ENCODE measurements around the gene ATP10A.

Gene ATP10A

GRCh38 chr15:25683911-25684310, 179.2 kb downstream of the ATP10A start:
- Histone ChIP-seq H3K9me2 (ENCODE audit: low read depth, low read length) (no peaks in the 10 kb centered on the region), H3K9ac (ENCODE audit: low read length) (no peak overlapping the region), H3K9me3 (ENCODE audit: low read length) (no peaks in the 10 kb centered on the region), H2AFZ (ENCODE audit: low read length) (no peak overlapping the region), H3K36me3 (ENCODE audit: insufficient read depth, low read length) (no peaks in the 10 kb centered on the region), H3K79me2 (ENCODE audit: insufficient read depth, low read length) (no peaks in the 10 kb centered on the region), H3F3A (ENCODE audit: insufficient read depth, low read length) (no peaks in the 10 kb centered on the region), H3K4me3 (ENCODE audit: low read depth, low read length, poor library complexity, severe bottlenecking) (no peak overlapping the region), H3K4me1 (ENCODE audit: insufficient read depth, low read length, severe bottlenecking) (no peaks in the 10 kb centered on the region), H3K27ac (ENCODE audit: low read depth, low read length, poor library complexity, severe bottlenecking) (no peak overlapping the region), H3K27me3 (ENCODE audit: insufficient read depth, low read length) (no peaks in the 10 kb centered on the region), H4K20me1 (ENCODE audit: insufficient read depth, low read length) (no peaks in the 10 kb centered on the region), H3K4me2 (ENCODE audit: low read length) (no peak overlapping the region)
- TF ChIP-seq EZH2 (IDR thresholded peaks at IDR 0.05; ENCODE audit: borderline replicate concordance, low read length): no peak
- TF ChIP-seq CTCF (IDR thresholded peaks at IDR 0.05; ENCODE audit: low read length): no peak

- Histone ChIP-seq H3K4me1 (ENCODE audit: insufficient read depth, low read length, severe bottlenecking) (no peaks in the 10 kb centered on the region), H3F3A (ENCODE audit: insufficient read depth, low read length) (no peaks in the 10 kb centered on the region), H3K9ac (ENCODE audit: low read length) (no peak overlapping the region), H3K4me3 (ENCODE audit: low read depth, low read length, poor library complexity, severe bottlenecking) (no peak overlapping the region), H3K27me3 (ENCODE audit: insufficient read depth, low read length) (no peaks in the 10 kb centered on the region), H3K9me2 (ENCODE audit: low read depth, low read length) (no peaks in the 10 kb centered on the region), H3K9me3 (ENCODE audit: low read length) (no peaks in the 10 kb centered on the region), H3K4me2 (ENCODE audit: low read length) (no peak overlapping the region), H3K27ac (ENCODE audit: low read depth, low read length, poor library complexity, severe bottlenecking) (no peak overlapping the region), H2AFZ (ENCODE audit: low read length) (no peak overlapping the region), H3K36me3 (ENCODE audit: insufficient read depth, low read length) (no peaks in the 10 kb centered on the region), H4K20me1 (ENCODE audit: insufficient read depth, low read length) (no peaks in the 10 kb centered on the region), H3K79me2 (ENCODE audit: insufficient read depth, low read length) (no peaks in the 10 kb centered on the region)
- TF ChIP-seq CTCF (IDR thresholded peaks at IDR 0.05; ENCODE audit: low read length): no peak
- TF ChIP-seq EZH2 (IDR thresholded peaks at IDR 0.05; ENCODE audit: borderline replicate concordance, low read length): no peak
Observed at GRCh38 chr15:25683415-25683814, 179.7 kb downstream of the ATP10A start.

- H3K4me3 ChIP-seq (ENCODE audit: low read depth, low read length, poor library complexity, severe bottlenecking): no peak overlapping the region
- no peak overlapping the region for H2AFZ ChIP-seq (ENCODE audit: low read length)
- no peak overlapping the region for H3K4me2 ChIP-seq (ENCODE audit: low read length)
- H3F3A ChIP-seq (ENCODE audit: insufficient read depth, low read length): no peaks in the 10 kb centered on the region
- no peaks in the 10 kb centered on the region for H3K9me2 ChIP-seq (ENCODE audit: low read depth, low read length)
- H3K4me1 ChIP-seq (ENCODE audit: insufficient read depth, low read length, severe bottlenecking): no peaks in the 10 kb centered on the region
- H3K36me3 ChIP-seq (ENCODE audit: insufficient read depth, low read length): no peaks in the 10 kb centered on the region
- no peaks in the 10 kb centered on the region for H3K9me3 ChIP-seq (ENCODE audit: low read length)
- TF ChIP-seq EZH2 (IDR thresholded peaks at IDR 0.05; ENCODE audit: borderline replicate concordance, low read length) (no peak), CTCF (IDR thresholded peaks at IDR 0.05; ENCODE audit: low read length) (no peak)
- H3K27me3 ChIP-seq (ENCODE audit: insufficient read depth, low read length): no peaks in the 10 kb centered on the region
- H4K20me1 ChIP-seq (ENCODE audit: insufficient read depth, low read length): no peaks in the 10 kb centered on the region
- H3K27ac ChIP-seq (ENCODE audit: low read depth, low read length, poor library complexity, severe bottlenecking): no peak overlapping the region
- H3K9ac ChIP-seq (ENCODE audit: low read length): no peak overlapping the region
- H3K79me2 ChIP-seq (ENCODE audit: insufficient read depth, low read length): no peaks in the 10 kb centered on the region
Observed at GRCh38 chr15:25682340-25682739, 180.8 kb downstream of the ATP10A start.
